SK-N-SH treated with all-trans-retinoic acid at 6 μM for 48 hours (cell line): ENCODE results near the gene PDGFD.

ENCODE experiments used
- CSDC2 ChIP-seq: fragments of 250-450 bp; sonication (Bioruptor Pico); IDR thresholded peaks from 2 replicates; pipeline ENCODE4 v1.5.0; 2020; ENCODE audit warnings: mild to moderate bottlenecking, moderate library complexity
- OSR1 ChIP-seq: fragments of 250-450 bp; sonication (Bioruptor Pico); IDR thresholded peaks from 2 replicates; pipeline ENCODE4 v1.8.0; 2022; ENCODE audit warnings: moderate library complexity, mild to moderate bottlenecking, inconsistent platforms
- ZC3H10 ChIP-seq: fragments of 250-450 bp; sonication (Bioruptor Pico); IDR thresholded peaks from 2 replicates; pipeline ENCODE4 v1.5.1; 2021; ENCODE audit warnings: mild to moderate bottlenecking, moderate library complexity
- ZFP3 ChIP-seq: fragments of 250-450 bp; sonication (Bioruptor Pico); IDR thresholded peaks from 2 replicates; pipeline ENCODE4 v1.5.0; 2020; ENCODE audit warnings: mild to moderate bottlenecking, moderate library complexity

DNA sequence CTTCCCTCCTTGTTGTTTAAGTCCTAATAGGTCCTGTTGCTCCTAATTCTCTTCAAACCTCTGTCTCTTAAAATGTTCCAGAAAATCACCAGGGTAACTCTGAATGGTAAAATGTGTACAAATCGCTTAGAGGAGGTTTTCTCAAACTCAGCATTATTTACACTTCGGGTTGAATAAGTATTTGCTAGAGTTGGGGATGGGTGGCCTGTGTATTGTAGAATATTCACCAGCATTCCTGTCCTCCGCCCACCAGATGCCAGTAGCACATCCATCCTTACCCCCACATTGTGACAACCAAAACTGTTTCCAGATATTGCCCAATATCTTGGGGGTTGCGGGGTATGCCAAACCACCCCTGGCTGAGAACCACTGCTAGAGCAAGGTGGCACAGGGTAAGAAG lies 191.9 kb downstream of the PDGFD start:
- TF ChIP-seq ZFP3 (no peak), ZC3H10 (CRISPR knock-in tag) (no peak), OSR1 (no peak), CSDC2 (CRISPR knock-in tag) (no peak)
